NCI-H526 (cell line): ENCODE measurements around the gene ILKAP.

ENCODE experiments used
- DNase-seq, 2 experiments: peaks; one replicate each; lab custom pipeline; 2025; lab: John Stamatoyannopoulos, UW

ILKAP gene

GRCh38 chr2:238137885-238138284 lies 65.6 kb downstream of the ILKAP start:
- DNase-seq: no peak

GRCh38 chr2:238136820-238137537 lies 66.5 kb downstream of the ILKAP start:
- DNase-seq: no peak

- DNase-seq: no peak
These were observed 67.8 kb downstream of the ILKAP start for GRCh38 chr2:238135601-238136150.

GRCh38 chr2:238134393-238134785 lies 69.1 kb downstream of the ILKAP start:
- DNase-seq: no peak

- DNase-seq: no peak
These were observed 69.7 kb downstream of the ILKAP start for GRCh38 chr2:238133499-238134392.

GRCh38 chr2:238132463-238133450 lies 70.7 kb downstream of the ILKAP start:
- no peak for DNase-seq

- no peak for DNase-seq
These were observed 71.6 kb downstream of the ILKAP start for GRCh38 chr2:238131761-238132462.

- DNase-seq: peak; percentile 25 to 66
These were observed 72.5 kb downstream of the ILKAP start for GRCh38 chr2:238130696-238131628.

GRCh38 chr2:238130111-238130695 lies 73.3 kb downstream of the ILKAP start:
- DNase-seq: no peak

- no peak for DNase-seq
These were observed 74.1 kb downstream of the ILKAP start for GRCh38 chr2:238129166-238130010.

- no peak for DNase-seq
These were observed 74.9 kb downstream of the ILKAP start for GRCh38 chr2:238128534-238129001.

- no peak for DNase-seq
These were observed 75.4 kb downstream of the ILKAP start for GRCh38 chr2:238128061-238128440.

GRCh38 chr2:238127165-238128060 lies 76.1 kb downstream of the ILKAP start:
- no peak for DNase-seq

GRCh38 chr2:238126775-238127164 lies 76.7 kb downstream of the ILKAP start:
- no peak for DNase-seq

- no peak for DNase-seq
These were observed 77.2 kb downstream of the ILKAP start for GRCh38 chr2:238126338-238126737.

- DNase-seq: no peak
These were observed 78.2 kb downstream of the ILKAP start for GRCh38 chr2:238125127-238125885.
